SK-N-SH treated with all-trans-retinoic acid at 6 μM for 48 hours (cell line): ENCODE results near the gene HOOK2.

Source experiments
- ATAC-seq: fragments of 200-7000 bp; cut with Tn5 transposase; 3 replicates; pipeline ENCODE4 v1.9.1; 2020; ENCODE audit warnings: mild to moderate bottlenecking, moderate library complexity
- ARNTL ChIP-seq: fragments of 450-650 bp; formaldehyde crosslinking; IDR thresholded peaks from 2 replicates; pipeline ENCODE4 v1.5.0; 2020; ENCODE audit warnings: low read depth, mild to moderate bottlenecking, moderate library complexity, borderline replicate concordance
- CREB5 ChIP-seq: fragments of 250-450 bp; sonication (Bioruptor Pico); IDR thresholded peaks from 2 replicates; pipeline ENCODE4 v1.5.1; 2020; ENCODE audit warnings: low read depth, mild to moderate bottlenecking, moderate library complexity
- CSDC2 ChIP-seq: fragments of 250-450 bp; sonication (Bioruptor Pico); IDR thresholded peaks from 2 replicates; pipeline ENCODE4 v1.5.0; 2020; ENCODE audit warnings: mild to moderate bottlenecking, moderate library complexity
- ESRRG ChIP-seq: fragments of 250-450 bp; sonication (Bioruptor Pico); IDR thresholded peaks from 2 replicates; pipeline ENCODE4 v1.6.1; 2021; ENCODE audit warnings: mild to moderate bottlenecking
- GLIS3 ChIP-seq: fragments of 250-450 bp; sonication (Bioruptor Pico); IDR thresholded peaks from 2 replicates; pipeline ENCODE4 v1.5.0; 2020; ENCODE audit warnings: mild to moderate bottlenecking, moderate library complexity
- ISL1 ChIP-seq: fragments of 250-450 bp; sonication (Bioruptor Pico); IDR thresholded peaks from 2 replicates; pipeline ENCODE4 v2.1.2; 2022; ENCODE audit warnings: mild to moderate bottlenecking, moderate library complexity
- OSR1 ChIP-seq: fragments of 250-450 bp; sonication (Bioruptor Pico); IDR thresholded peaks from 2 replicates; pipeline ENCODE4 v1.8.0; 2022; ENCODE audit warnings: moderate library complexity, mild to moderate bottlenecking, inconsistent platforms
- PPARA ChIP-seq: fragments of 250-450 bp; sonication (Bioruptor Pico); IDR thresholded peaks from 2 replicates; pipeline ENCODE4 v1.5.0; 2020; ENCODE audit warnings: mild to moderate bottlenecking, borderline replicate concordance
- RARB ChIP-seq: fragments of 250-450 bp; sonication (Bioruptor Pico); IDR thresholded peaks from 2 replicates; pipeline ENCODE4 v1.8.0; 2021; ENCODE audit warnings: mild to moderate bottlenecking, moderate library complexity
- TCF4 ChIP-seq: fragments of 250-450 bp; sonication (Bioruptor Pico); IDR thresholded peaks from 2 replicates; pipeline ENCODE4 v1.8.0; 2021; ENCODE audit warnings: mild to moderate bottlenecking, moderate library complexity, borderline replicate concordance
- TOX ChIP-seq: fragments of 250-450 bp; sonication (Bioruptor Pico); IDR thresholded peaks from 2 replicates; pipeline ENCODE4 v1.8.0; 2021; ENCODE audit warnings: mild to moderate bottlenecking, moderate library complexity, borderline replicate concordance
- ZC3H10 ChIP-seq: fragments of 250-450 bp; sonication (Bioruptor Pico); IDR thresholded peaks from 2 replicates; pipeline ENCODE4 v1.5.1; 2021; ENCODE audit warnings: mild to moderate bottlenecking, moderate library complexity
- ZFP3 ChIP-seq: fragments of 250-450 bp; sonication (Bioruptor Pico); IDR thresholded peaks from 2 replicates; pipeline ENCODE4 v1.5.0; 2020; ENCODE audit warnings: mild to moderate bottlenecking, moderate library complexity
- ZFP30 ChIP-seq: fragments of 450-650 bp; formaldehyde crosslinking; IDR thresholded peaks from 2 replicates; pipeline ENCODE4 v1.5.0; 2022; ENCODE audit warnings: mild to moderate bottlenecking, moderate library complexity
- ZNF565 ChIP-seq: fragments of 450-650 bp; formaldehyde crosslinking; conservative IDR thresholded peaks from 2 replicates; pipeline ENCODE4 v1.5.0; 2020; ENCODE audit warnings: low read depth, mild to moderate bottlenecking, moderate library complexity
- ZNF70 ChIP-seq: fragments of 450-650 bp; formaldehyde crosslinking; IDR thresholded peaks from 2 replicates; pipeline ENCODE4 v1.5.0; 2020; ENCODE audit warnings: mild to moderate bottlenecking, moderate library complexity
- ZNF8 ChIP-seq: fragments of 450-650 bp; formaldehyde crosslinking; IDR thresholded peaks from 2 replicates; pipeline ENCODE4 v1.5.0; 2020; ENCODE audit warnings: mild to moderate bottlenecking, moderate library complexity
- TF ChIP-seq, protein P1 (sequence below): fragments of 250-450 bp; sonication (Bioruptor Pico); IDR thresholded peaks from 2 replicates; pipeline ENCODE4 v1.5.1; 2021; ENCODE audit warnings: mild to moderate bottlenecking, moderate library complexity
- TF ChIP-seq, protein P2 (sequence below): fragments of 250-450 bp; sonication (Bioruptor Pico); IDR thresholded peaks from 2 replicates; pipeline ENCODE4 v1.8.0; 2021; ENCODE audit warnings: low read depth, mild to moderate bottlenecking, moderate library complexity, borderline replicate concordance
- TF ChIP-seq, protein P3 (sequence below): fragments of 250-450 bp; sonication (Bioruptor Pico); IDR thresholded peaks from 2 replicates; pipeline ENCODE4 v1.5.0; 2020; ENCODE audit warnings: mild to moderate bottlenecking, moderate library complexity
- TF ChIP-seq, protein P4 (sequence below): fragments of 250-450 bp; sonication (Bioruptor Pico); IDR thresholded peaks from 2 replicates; pipeline ENCODE4 v1.8.0; 2020; ENCODE audit warnings: mild to moderate bottlenecking, moderate library complexity, borderline replicate concordance

The HOOK2 gene

GRCh38 chr19:12736995-12737834 lies 38.1 kb downstream of the HOOK2 start, which contains the start of gene GET3:
GET3 (plus strand) TSS chr19:12737497; CDS start chr19:12737506, 9 bp downstream.
- TF ChIP-seq OSR1 (CRISPR knock-in tag) (no peak), ESRRG (CRISPR knock-in tag) (no peak), ZNF8 (CRISPR knock-in tag) (peak; percentile 13; the same call in 1 of the 2 replicates)
- TF ChIP-seq, protein P1, sequence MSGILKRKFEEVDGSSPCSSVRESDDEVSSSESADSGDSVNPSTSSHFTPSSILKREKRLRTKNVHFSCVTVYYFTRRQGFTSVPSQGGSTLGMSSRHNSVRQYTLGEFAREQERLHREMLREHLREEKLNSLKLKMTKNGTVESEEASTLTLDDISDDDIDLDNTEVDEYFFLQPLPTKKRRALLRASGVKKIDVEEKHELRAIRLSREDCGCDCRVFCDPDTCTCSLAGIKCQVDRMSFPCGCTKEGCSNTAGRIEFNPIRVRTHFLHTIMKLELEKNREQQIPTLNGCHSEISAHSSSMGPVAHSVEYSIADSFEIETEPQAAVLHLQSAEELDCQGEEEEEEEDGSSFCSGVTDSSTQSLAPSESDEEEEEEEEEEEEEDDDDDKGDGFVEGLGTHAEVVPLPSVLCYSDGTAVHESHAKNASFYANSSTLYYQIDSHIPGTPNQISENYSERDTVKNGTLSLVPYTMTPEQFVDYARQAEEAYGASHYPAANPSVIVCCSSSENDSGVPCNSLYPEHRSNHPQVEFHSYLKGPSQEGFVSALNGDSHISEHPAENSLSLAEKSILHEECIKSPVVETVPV, result no peak
- TF ChIP-seq, protein P2, sequence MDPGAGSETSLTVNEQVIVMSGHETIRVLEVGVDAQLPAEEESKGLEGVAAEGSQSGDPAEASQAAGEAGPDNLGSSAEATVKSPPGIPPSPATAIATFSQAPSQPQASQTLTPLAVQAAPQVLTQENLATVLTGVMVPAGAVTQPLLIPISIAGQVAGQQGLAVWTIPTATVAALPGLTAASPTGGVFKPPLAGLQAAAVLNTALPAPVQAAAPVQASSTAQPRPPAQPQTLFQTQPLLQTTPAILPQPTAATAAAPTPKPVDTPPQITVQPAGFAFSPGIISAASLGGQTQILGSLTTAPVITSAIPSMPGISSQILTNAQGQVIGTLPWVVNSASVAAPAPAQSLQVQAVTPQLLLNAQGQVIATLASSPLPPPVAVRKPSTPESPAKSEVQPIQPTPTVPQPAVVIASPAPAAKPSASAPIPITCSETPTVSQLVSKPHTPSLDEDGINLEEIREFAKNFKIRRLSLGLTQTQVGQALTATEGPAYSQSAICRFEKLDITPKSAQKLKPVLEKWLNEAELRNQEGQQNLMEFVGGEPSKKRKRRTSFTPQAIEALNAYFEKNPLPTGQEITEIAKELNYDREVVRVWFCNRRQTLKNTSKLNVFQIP (CRISPR knock-in tag), result no peak
- ATAC-seq, result peak; percentile 94

GRCh38 chr19:12733369-12734214 lies 41.8 kb downstream of the HOOK2 start:
- no peak for ATAC-seq
- TF ChIP-seq ISL1 (CRISPR knock-in tag) (no peak), RARB (CRISPR knock-in tag) (no peak), ESRRG (CRISPR knock-in tag) (no peak), ZC3H10 (CRISPR knock-in tag) (no peak), GLIS3 (CRISPR knock-in tag) (no peak), CSDC2 (CRISPR knock-in tag) (no peak), ZFP3 (CRISPR knock-in tag) (no peak), TOX (no peak)
- TF ChIP-seq, protein P3, sequence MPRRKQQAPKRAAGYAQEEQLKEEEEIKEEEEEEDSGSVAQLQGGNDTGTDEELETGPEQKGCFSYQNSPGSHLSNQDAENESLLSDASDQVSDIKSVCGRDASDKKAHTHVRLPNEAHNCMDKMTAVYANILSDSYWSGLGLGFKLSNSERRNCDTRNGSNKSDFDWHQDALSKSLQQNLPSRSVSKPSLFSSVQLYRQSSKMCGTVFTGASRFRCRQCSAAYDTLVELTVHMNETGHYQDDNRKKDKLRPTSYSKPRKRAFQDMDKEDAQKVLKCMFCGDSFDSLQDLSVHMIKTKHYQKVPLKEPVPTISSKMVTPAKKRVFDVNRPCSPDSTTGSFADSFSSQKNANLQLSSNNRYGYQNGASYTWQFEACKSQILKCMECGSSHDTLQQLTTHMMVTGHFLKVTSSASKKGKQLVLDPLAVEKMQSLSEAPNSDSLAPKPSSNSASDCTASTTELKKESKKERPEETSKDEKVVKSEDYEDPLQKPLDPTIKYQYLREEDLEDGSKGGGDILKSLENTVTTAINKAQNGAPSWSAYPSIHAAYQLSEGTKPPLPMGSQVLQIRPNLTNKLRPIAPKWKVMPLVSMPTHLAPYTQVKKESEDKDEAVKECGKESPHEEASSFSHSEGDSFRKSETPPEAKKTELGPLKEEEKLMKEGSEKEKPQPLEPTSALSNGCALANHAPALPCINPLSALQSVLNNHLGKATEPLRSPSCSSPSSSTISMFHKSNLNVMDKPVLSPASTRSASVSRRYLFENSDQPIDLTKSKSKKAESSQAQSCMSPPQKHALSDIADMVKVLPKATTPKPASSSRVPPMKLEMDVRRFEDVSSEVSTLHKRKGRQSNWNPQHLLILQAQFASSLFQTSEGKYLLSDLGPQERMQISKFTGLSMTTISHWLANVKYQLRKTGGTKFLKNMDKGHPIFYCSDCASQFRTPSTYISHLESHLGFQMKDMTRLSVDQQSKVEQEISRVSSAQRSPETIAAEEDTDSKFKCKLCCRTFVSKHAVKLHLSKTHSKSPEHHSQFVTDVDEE (CRISPR knock-in tag), result no peak
- TF ChIP-seq, protein P2 (CRISPR knock-in tag), result no peak

- TF ChIP-seq CSDC2 (CRISPR knock-in tag) (no peak), CREB5 (CRISPR knock-in tag) (no peak), ZFP30 (CRISPR knock-in tag) (no peak), GLIS3 (CRISPR knock-in tag) (no peak), TCF4 (CRISPR knock-in tag) (no peak), ZNF565 (no peak), ZNF70 (CRISPR knock-in tag) (no peak), PPARA (no peak), TOX (no peak), ARNTL (CRISPR knock-in tag) (no peak), ISL1 (CRISPR knock-in tag) (no peak)
- TF ChIP-seq, protein P1, result no peak
- TF ChIP-seq, protein P4, sequence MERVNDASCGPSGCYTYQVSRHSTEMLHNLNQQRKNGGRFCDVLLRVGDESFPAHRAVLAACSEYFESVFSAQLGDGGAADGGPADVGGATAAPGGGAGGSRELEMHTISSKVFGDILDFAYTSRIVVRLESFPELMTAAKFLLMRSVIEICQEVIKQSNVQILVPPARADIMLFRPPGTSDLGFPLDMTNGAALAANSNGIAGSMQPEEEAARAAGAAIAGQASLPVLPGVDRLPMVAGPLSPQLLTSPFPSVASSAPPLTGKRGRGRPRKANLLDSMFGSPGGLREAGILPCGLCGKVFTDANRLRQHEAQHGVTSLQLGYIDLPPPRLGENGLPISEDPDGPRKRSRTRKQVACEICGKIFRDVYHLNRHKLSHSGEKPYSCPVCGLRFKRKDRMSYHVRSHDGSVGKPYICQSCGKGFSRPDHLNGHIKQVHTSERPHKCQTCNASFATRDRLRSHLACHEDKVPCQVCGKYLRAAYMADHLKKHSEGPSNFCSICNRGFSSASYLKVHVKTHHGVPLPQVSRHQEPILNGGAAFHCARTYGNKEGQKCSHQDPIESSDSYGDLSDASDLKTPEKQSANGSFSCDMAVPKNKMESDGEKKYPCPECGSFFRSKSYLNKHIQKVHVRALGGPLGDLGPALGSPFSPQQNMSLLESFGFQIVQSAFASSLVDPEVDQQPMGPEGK (CRISPR knock-in tag), result no peak
- no peak for ATAC-seq
Measured at GRCh38 chr19:12731337-12731736, 44.0 kb downstream of the HOOK2 start.
